Tibial artery (tissue), 4 donors: Measurements from ENCODE around the gene DNMT3A.
A peak's percentile ranks its signal among the peaks of the same experiment; 100 is the strongest.

Source experiments
- DNase-seq, 2 donors: peaks; one replicate each; pipeline ENCODE4 v3.0.0-alpha.2; 2019
- H3K27ac ChIP-seq, 2 donors: fragments of 200-600 bp; sonication (generic) in 1 of 2; 1 replicate in 1 of 2; 2 replicates in 1 of 2; pipeline ENCODE4 v1.5.1; 2018 to 2019; ENCODE audit warnings: mild to moderate bottlenecking in 1 of 2
- H3K27me3 ChIP-seq, 2 donors: fragments of 200-600 bp; sonication (generic) in 1 of 2; one replicate each; pipeline versions ENCODE4 v1.5.1 to v1.6.0; 2016 to 2019
- H3K36me3 ChIP-seq, 3 donors: fragments of 200-600 bp; sonication (generic) in 2 of 3; one replicate each; pipeline ENCODE4 v1.5.1; 2016 to 2019; ENCODE audit warnings: mild to moderate bottlenecking in 2 of 3
- H3K4me1 ChIP-seq, 4 donors: fragments of 200-600 bp; sonication (generic) in 2 of 4; 1 replicate in 3 of 4; 2 replicates in 1 of 4; pipeline ENCODE4 v1.5.1; 2016 to 2019
- H3K4me3 ChIP-seq, 2 donors: fragments of 200-600 bp; sonication (generic) in 1 of 2; 1 replicate in 1 of 2; 2 replicates in 1 of 2; pipeline ENCODE4 v1.5.1; 2018 to 2019; ENCODE audit warnings: mild to moderate bottlenecking in 2 of 2
- H3K9me3 ChIP-seq, 3 donors: fragments of 200-600 bp; sonication (generic) in 1 of 3; one replicate each; pipeline ENCODE4 v1.5.1; 2016 to 2019
- CTCF ChIP-seq, 2 experiments: fragments of 200-600 bp in 1 of 2; fragments of 450-650 bp in 1 of 2; IDR thresholded peaks; one replicate each; pipeline ENCODE4 v1.5.1; 2017 to 2019; ENCODE audit warnings: antibody characterized with exemption in 2 of 2, mild to moderate bottlenecking in 1 of 2, moderate library complexity in 1 of 2
- intact Hi-C: fragments of 100-400 bp; cut with DNase I; formaldehyde crosslinking; loops from one replicate; pipeline ENCODE4 v1.15.0; 2023; ENCODE audit warnings: low total_unique reads

Gene DNMT3A

GRCh38 chr2:25385910-25386309 lies 44.2 kb upstream of the DNMT3A start:
- H3K4me1 ChIP-seq, result no peaks in the 10 kb centered on the region
- no peaks in the 10 kb centered on the region for H3K27me3 ChIP-seq
- no peaks in the 10 kb centered on the region for H3K9me3 ChIP-seq
- peak in 1 of 2 donors; percentile 27 for DNase-seq
- no peak overlapping the region for H3K4me3 ChIP-seq
- H3K27ac ChIP-seq, result no peak overlapping the region
- H3K36me3 ChIP-seq, result peaks cover 0 to 33% (median 0%) of the 10 kb centered on the region in 3 donors
- no peak for TF ChIP-seq CTCF (IDR thresholded peaks at IDR 0.05)
- intact Hi-C loops, result no loop called here

GRCh38 chr2:25383806-25384205 lies 42.1 kb upstream of the DNMT3A start:
- intact Hi-C loops, result no loop called here
- TF ChIP-seq CTCF (IDR thresholded peaks at IDR 0.05), result no peak
- H3K27me3 ChIP-seq, result no peaks in the 10 kb centered on the region
- H3K9me3 ChIP-seq, result no peaks in the 10 kb centered on the region
- H3K36me3 ChIP-seq, result peaks cover 0 to 33% (median 0%) of the 10 kb centered on the region in 3 donors
- no peak overlapping the region for H3K4me3 ChIP-seq
- peak in 1 of 2 donors; percentile 44 for DNase-seq
- no peak overlapping the region for H3K27ac ChIP-seq
- H3K4me1 ChIP-seq, result no peaks in the 10 kb centered on the region

GRCh38 chr2:25381502-25381901 lies 39.8 kb upstream of the DNMT3A start:
- no peaks in the 10 kb centered on the region for H3K27me3 ChIP-seq
- H3K9me3 ChIP-seq, result no peaks in the 10 kb centered on the region
- peaks cover 0 to 13% (median 0%) of the 10 kb centered on the region in 3 donors for H3K36me3 ChIP-seq
- H3K27ac ChIP-seq, result no peak overlapping the region
- H3K4me1 ChIP-seq, result peaks cover 0 to 16% (median 9%) of the 10 kb centered on the region in 4 donors
- peak in 1 of 2 donors; percentile 43 for DNase-seq
- intact Hi-C loops, result no loop called here
- no peak overlapping the region for H3K4me3 ChIP-seq
- no peak for TF ChIP-seq CTCF (IDR thresholded peaks at IDR 0.05)

GRCh38 chr2:25380586-25381375 lies 39.1 kb upstream of the DNMT3A start:
- intact Hi-C loops, result no loop called here
- no peak for TF ChIP-seq CTCF (IDR thresholded peaks at IDR 0.05)
- Histone ChIP-seq H3K4me1 (peaks cover 0 to 22% (median 13%) of the 10 kb centered on the region in 4 donors), H3K27me3 (no peaks in the 10 kb centered on the region), H3K9me3 (no peaks in the 10 kb centered on the region), H3K27ac (no peak overlapping the region), H3K36me3 (peaks cover 0 to 6% (median 0%) of the 10 kb centered on the region in 3 donors), H3K4me3 (no peak overlapping the region)
- DNase-seq, result peak in 1 of 2 donors; percentile 33

- Histone ChIP-seq H3K9me3 (no peaks in the 10 kb centered on the region), H3K27me3 (no peaks in the 10 kb centered on the region), H3K27ac (no peak overlapping the region), H3K4me3 (no peak overlapping the region), H3K36me3 (peaks cover 0 to 6% (median 0%) of the 10 kb centered on the region in 3 donors), H3K4me1 (peaks cover 0 to 22% (median 13%) of the 10 kb centered on the region in 4 donors)
- intact Hi-C loops, result no loop called here
- DNase-seq, result no peak
- no peak for TF ChIP-seq CTCF (IDR thresholded peaks at IDR 0.05)
Measured at GRCh38 chr2:25380023-25380422, 38.3 kb upstream of the DNMT3A start.
